SU-DHL-6 (cell line): Measurements from ENCODE around the gene TANC1.

Experiments
- H2AFZ ChIP-seq: fragments of 200-600 bp; sonication (generic); 2 replicates; pipeline ENCODE4 v1.6.1; 2014; ENCODE audit warnings: low read depth, mild to moderate bottlenecking, moderate library complexity, mixed read lengths, antibody characterized with exemption, low read length; ENCODE audit not compliant: severe bottlenecking
- H3F3A ChIP-seq: fragments of 200-600 bp; shearing (Covaris generic); 2 replicates; pipeline ENCODE4 v1.6.0; 2016; ENCODE audit warnings: antibody characterized with exemption, mild to moderate bottlenecking; ENCODE audit not compliant: insufficient read depth
- H3K27ac ChIP-seq: fragments of 200-600 bp; sonication (generic); 2 replicates; pipeline ENCODE4 v1.5.1; 2016; ENCODE audit warnings: low read depth, mild to moderate bottlenecking, low read length, moderate library complexity, mixed read lengths
- H3K27me3 ChIP-seq: fragments of 200-600 bp; sonication (generic), shearing (Covaris generic); 2 replicates; pipeline ENCODE4 v1.6.0; 2014; ENCODE audit warnings: mild to moderate bottlenecking, low read length
- H3K36me3 ChIP-seq: fragments of 200-600 bp; sonication (generic); 2 replicates; pipeline ENCODE4 v1.6.1; 2014; ENCODE audit warnings: mild to moderate bottlenecking, low read length, mixed read lengths
- H3K4me2 ChIP-seq: fragments of 300-600, 200-600 bp; shearing (Covaris generic), sonication (generic); 2 replicates; pipeline ENCODE4 v1.6.0; 2014; ENCODE audit warnings: low read length, low read depth, mild to moderate bottlenecking; ENCODE audit not compliant: poor library complexity, severe bottlenecking
- H3K4me3 ChIP-seq: fragments of 200-600 bp; sonication (generic); 2 replicates; pipeline ENCODE4 v1.5.1; 2014; ENCODE audit warnings: antibody characterized with exemption, low read length, mild to moderate bottlenecking, mixed read lengths; ENCODE audit not compliant: insufficient read depth, poor library complexity, severe bottlenecking
- H3K79me2 ChIP-seq: fragments of 200-600 bp; sonication (generic); 2 replicates; pipeline ENCODE4 v1.6.1; 2014; ENCODE audit warnings: mild to moderate bottlenecking, low read length, moderate library complexity; ENCODE audit not compliant: insufficient read depth
- H3K9ac ChIP-seq: fragments of 200-600 bp; sonication (generic); 2 replicates; pipeline ENCODE4 v1.7.0; 2014; ENCODE audit warnings: mild to moderate bottlenecking, low read length
- H3K9me2 ChIP-seq: fragments of 200-600 bp; sonication (generic); replicated peaks from 2 replicates; pipeline ENCODE4 v1.6.1; 2014; ENCODE audit warnings: low read length; ENCODE audit not compliant: insufficient read depth
- H3K9me3 ChIP-seq: fragments of 200-600 bp; sonication (generic); 2 replicates; pipeline ENCODE4 v1.6.1; 2014; ENCODE audit warnings: low read length, mixed read lengths; ENCODE audit not compliant: insufficient read depth
- H4K20me1 ChIP-seq: fragments of 200-600 bp; sonication (generic); 2 replicates; pipeline ENCODE4 v1.6.1; 2014; ENCODE audit warnings: low read depth, mild to moderate bottlenecking, antibody characterized with exemption, low read length, moderate library complexity, mixed read lengths
- EZH2phosphoT487 ChIP-seq: fragments of 200-600 bp; sonication (generic), shearing (Covaris generic); conservative IDR thresholded peaks from 2 replicates; pipeline ENCODE4 v1.6.1; 2018; ENCODE audit warnings: mild to moderate bottlenecking, antibody characterized with exemption, low read length, moderate library complexity, mixed read lengths
- TF ChIP-seq, protein P1 (sequence below): fragments of 200-600 bp; sonication (generic); IDR thresholded peaks from one replicate; pipeline ENCODE4 v1.5.1; 2017; ENCODE audit warnings: antibody characterized with exemption, mild to moderate bottlenecking, low read length, moderate library complexity; ENCODE audit not compliant: insufficient read depth, poor library complexity, severe bottlenecking

Gene TANC1

DNA sequence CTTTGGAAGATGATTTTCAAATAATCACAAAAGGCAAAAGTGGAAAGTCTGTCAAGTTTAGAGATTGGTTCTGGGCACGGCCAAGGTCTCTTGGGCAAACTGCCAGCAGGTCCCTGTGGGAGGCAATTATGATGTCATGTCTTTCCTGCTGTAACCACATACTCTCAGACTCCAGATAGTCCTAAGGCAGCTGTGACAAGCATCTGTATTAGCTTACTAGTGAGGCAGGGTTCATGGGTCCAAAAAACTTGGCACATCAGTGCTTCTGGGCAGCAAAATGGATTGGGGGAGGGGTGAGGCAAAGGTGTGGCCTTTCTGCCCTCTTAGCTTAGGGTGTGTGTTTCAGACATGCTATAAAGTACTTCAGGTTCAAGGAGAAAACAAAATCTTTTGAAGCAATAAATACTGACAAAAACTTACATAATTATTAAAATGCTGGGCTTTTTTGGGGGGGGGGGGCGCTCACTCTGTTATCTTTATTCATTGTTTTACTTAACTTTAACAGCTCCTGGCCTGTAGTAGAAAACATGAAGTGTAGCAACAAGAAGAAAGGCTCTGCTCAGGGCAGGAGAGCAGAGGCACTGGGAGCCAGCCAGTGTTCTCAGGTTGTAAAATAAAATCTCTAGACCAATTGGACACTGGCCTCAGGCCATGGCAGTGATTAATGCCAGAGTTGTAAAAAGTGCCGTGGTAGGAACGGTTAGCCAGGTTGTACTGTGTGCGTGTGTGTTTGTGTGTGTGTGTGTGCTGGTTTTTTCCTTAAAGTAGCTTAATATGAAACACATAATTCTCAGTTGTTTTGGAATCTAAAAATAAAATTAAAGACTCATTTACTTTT is 14.3 kb upstream of the TANC1 start:
- Histone ChIP-seq H4K20me1 (no peaks in the 10 kb centered on the region), H2AFZ (no peak overlapping the region), H3K36me3 (no peaks in the 10 kb centered on the region), H3K27ac (no peak overlapping the region), H3K4me2 (no peak overlapping the region), H3F3A (no peaks in the 10 kb centered on the region), H3K9me3 (no peaks in the 10 kb centered on the region), H3K79me2 (no peaks in the 10 kb centered on the region), H3K9ac (no peak overlapping the region), H3K9me2 (no peaks in the 10 kb centered on the region), H3K4me3 (no peak overlapping the region), H3K27me3 (no peaks in the 10 kb centered on the region)
- no peak for TF ChIP-seq EZH2phosphoT487
- TF ChIP-seq, protein P1, sequence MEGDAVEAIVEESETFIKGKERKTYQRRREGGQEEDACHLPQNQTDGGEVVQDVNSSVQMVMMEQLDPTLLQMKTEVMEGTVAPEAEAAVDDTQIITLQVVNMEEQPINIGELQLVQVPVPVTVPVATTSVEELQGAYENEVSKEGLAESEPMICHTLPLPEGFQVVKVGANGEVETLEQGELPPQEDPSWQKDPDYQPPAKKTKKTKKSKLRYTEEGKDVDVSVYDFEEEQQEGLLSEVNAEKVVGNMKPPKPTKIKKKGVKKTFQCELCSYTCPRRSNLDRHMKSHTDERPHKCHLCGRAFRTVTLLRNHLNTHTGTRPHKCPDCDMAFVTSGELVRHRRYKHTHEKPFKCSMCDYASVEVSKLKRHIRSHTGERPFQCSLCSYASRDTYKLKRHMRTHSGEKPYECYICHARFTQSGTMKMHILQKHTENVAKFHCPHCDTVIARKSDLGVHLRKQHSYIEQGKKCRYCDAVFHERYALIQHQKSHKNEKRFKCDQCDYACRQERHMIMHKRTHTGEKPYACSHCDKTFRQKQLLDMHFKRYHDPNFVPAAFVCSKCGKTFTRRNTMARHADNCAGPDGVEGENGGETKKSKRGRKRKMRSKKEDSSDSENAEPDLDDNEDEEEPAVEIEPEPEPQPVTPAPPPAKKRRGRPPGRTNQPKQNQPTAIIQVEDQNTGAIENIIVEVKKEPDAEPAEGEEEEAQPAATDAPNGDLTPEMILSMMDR = no peak

GRCh38 chr2:158955842-158956365 is 12.5 kb upstream of the TANC1 start:
- Histone ChIP-seq H3K79me2 (no peaks in the 10 kb centered on the region), H3K9ac (no peak overlapping the region), H3K9me2 (no peaks in the 10 kb centered on the region), H3F3A (no peaks in the 10 kb centered on the region), H3K27ac (no peak overlapping the region), H3K4me2 (no peak overlapping the region), H3K4me3 (no peak overlapping the region), H2AFZ (no peak overlapping the region), H4K20me1 (no peaks in the 10 kb centered on the region), H3K9me3 (no peaks in the 10 kb centered on the region), H3K36me3 (no peaks in the 10 kb centered on the region), H3K27me3 (no peaks in the 10 kb centered on the region)
- TF ChIP-seq EZH2phosphoT487 = no peak
- TF ChIP-seq, protein P1 = no peak

- Histone ChIP-seq H3K9ac (no peak overlapping the region), H3F3A (no peaks in the 10 kb centered on the region), H3K9me2 (no peaks in the 10 kb centered on the region), H3K79me2 (no peaks in the 10 kb centered on the region), H3K4me2 (no peak overlapping the region), H3K9me3 (no peaks in the 10 kb centered on the region), H3K27ac (no peak overlapping the region), H2AFZ (no peak overlapping the region), H3K4me3 (no peak overlapping the region), H3K36me3 (no peaks in the 10 kb centered on the region), H4K20me1 (no peaks in the 10 kb centered on the region), H3K27me3 (no peaks in the 10 kb centered on the region)
- TF ChIP-seq, protein P1 = no peak
- no peak for TF ChIP-seq EZH2phosphoT487
Observed at GRCh38 chr2:158958365-158958764, 10.1 kb upstream of the TANC1 start.
